Stimulated activated CD4-positive, alpha-beta T cell treated with anti-CD3 and anti-CD28 coated beads, Interleukin-12 subunit alpha, Interleukin-12 subunit beta, amount 100 ng/mL, for 4 hours (primary cell): ENCODE measurements around the gene TNPO1.

ENCODE experiments used
- DNase-seq: peaks from one replicate; pipeline ENCODE4 v3.0.0-alpha.2; 2020

TNPO1 gene

DNA sequence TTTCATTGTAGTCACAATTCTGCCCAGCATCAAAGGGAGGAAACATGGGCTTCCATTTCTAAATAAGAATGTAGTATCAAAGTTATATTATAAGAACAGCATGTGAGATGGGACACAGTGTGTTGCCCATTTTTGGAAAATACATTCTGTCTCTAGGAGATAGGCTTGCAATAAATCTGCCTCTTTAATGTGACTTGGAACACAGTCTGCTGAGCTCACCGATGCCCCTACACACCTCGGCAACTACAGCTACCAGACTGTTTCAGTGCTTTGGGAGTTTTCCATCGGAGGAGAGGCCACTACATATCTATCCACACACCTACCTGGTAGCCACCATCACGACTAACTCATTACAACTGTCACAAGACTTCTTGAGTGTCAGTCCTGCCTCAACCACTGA is 120.4 kb downstream of the TNPO1 start:
- no peak for DNase-seq

DNA sequence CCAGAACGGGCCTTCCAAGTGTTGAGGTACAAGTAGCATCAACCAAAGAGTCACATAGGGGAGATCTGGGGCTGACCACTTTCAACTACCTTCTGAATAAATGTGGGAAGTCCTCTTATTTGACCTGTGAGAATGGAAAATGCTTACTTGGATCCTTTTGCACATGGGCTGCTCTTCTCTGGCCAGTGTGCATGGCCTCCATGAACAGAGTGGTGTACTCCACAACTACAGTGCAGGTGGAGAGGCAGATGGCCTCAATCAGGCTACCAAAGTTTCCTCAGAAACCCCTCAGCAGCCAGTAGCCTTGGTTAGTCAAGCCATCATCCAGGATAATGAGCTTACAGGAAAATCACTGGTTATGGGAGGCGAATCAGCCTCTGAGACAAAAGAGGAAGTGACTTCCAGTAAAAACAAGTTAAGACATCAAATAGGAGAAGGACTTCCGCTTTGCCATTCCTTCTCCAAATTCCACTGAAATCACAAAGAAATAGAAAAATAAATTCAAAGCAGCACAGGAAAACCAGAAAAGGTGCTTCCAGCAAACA is 121.1 kb downstream of the TNPO1 start:
- no peak for DNase-seq

DNA sequence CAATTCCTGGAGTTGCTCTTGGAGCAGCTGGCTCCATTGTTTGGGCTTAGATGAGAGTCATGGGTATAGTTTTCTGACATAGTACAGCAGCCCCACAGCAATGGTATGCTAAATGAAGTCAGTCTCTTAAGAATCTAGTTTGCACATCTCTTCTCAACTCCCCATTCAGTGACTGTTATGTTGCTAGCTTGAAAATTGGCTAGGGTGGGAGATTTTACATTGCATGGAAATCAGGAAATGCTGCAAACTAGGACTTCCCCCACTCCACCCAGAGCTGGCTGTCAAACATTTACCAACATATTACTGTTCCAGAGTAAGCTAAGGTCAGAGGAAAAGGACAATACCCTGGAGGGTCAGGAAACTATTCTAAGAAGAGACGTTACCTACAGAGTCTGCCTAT is 121.7 kb downstream of the TNPO1 start:
- no peak for DNase-seq

- DNase-seq, result no peak
Measured at GRCh38 chr5:72940082-72940481, 123.6 kb downstream of the TNPO1 start.

- no peak for DNase-seq
Measured at GRCh38 chr5:72943307-72943706, 126.8 kb downstream of the TNPO1 start.

- DNase-seq, result no peak
Measured at GRCh38 chr5:72947498-72947897, 131.0 kb downstream of the TNPO1 start.

DNA sequence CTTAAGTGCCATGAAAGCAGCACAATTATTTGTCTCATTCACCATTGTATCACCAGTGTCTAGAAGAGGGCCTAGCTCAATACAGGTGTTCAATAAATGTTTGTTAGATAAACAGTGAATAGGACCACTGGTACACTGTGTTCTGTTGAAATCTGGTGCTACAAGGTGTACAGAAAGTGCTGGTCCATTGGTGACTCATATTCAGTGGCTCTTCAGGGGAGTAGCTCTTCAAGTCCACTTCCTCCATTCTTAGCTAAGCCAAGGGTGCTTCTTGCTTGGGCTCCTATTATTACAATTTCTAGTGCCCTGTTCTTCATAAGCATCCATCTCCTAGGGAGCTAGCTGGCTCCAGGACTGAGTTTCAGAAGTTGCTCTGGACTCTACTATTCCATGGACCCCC is 133.0 kb downstream of the TNPO1 start:
- no peak for DNase-seq

- no peak for DNase-seq
Measured at GRCh38 chr5:72951671-72952468, 135.4 kb downstream of the TNPO1 start.

GRCh38 chr5:72954389-72954788 is 137.9 kb downstream of the TNPO1 start:
- no peak for DNase-seq

GRCh38 chr5:72955143-72955767 is 138.8 kb downstream of the TNPO1 start:
- no peak for DNase-seq

- peak; percentile 99 for DNase-seq
Measured at GRCh38 chr5:72955768-72956323, 139.4 kb downstream of the TNPO1 start, which contains the start of gene FCHO2. TSS of gene FCHO2 (plus strand) at chr5:72956041. CDS start at chr5:72956097, 56 bp downstream.

DNA sequence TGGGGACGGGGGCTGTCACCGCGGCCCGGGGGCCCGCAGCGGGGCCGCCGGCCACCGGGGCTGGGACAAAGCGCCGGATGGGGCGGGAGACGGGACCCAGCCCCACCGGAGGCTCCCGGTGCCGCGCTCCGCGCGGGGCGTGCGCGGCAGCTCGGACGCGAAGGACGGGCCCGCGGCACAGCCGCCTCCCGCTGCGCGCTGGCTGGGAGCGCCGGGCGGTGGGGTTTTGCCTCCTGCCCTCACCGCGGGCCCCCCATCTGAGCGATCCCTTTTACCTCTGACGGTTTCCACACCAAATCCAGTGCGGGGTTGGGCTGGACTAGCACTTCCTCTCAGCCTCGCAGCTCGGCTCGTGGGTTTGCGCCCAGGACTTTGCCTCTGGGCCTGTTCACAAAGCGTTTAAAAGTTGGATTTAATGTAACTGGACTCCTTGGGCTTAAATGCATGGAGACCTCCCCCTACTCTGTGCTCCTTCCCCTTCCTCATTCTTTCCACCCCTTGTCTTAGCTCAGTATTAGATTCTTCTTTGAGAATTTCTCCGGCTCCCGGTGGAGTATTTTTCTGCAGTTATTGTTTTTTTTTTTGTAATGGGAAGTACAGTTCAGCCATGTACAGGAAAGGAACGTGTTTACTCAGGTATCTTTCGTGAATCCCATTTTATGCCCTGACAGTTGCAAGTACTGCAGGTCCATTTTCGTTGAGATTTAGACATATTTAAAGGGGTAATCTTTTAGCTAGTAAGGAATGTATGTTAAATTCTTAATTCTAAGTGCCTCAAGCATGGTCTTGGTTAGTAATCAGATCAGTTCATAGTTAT is 140.1 kb downstream of the TNPO1 start:
- DNase-seq, result peak; percentile 9

- no peak for DNase-seq
Measured at GRCh38 chr5:72957337-72957736, 140.9 kb downstream of the TNPO1 start.

GRCh38 chr5:72959257-72959656 is 142.8 kb downstream of the TNPO1 start:
- no peak for DNase-seq
